ENCODE measurements around the gene GALNT7. TPM values are rescaled to one million over a fixed set of nuclear protein-coding genes. Genes with fewer than 3 reads are reported as not detected.

Gene GALNT7
- total RNA-seq, 1 experiment from 2014 or later: 13.8 TPM

GRCh38 chr4:173211222-173211621, 42.6 kb downstream of the GALNT7 start:
- Histone ChIP-seq H3K9me3 (ENCODE audit: low read length) (no peaks in the 10 kb centered on the region), H3K9ac (ENCODE audit: low read length) (peak overlapping the region; percentile 32; the same call in 1 of the 2 replicates), H3F3A (ENCODE audit: low read length, unreplicated experiment) (no peaks in the 10 kb centered on the region), H3K36me3 (ENCODE audit: low read depth, low read length) (no peaks in the 10 kb centered on the region), H3K27me3 (ENCODE audit: low read length) (no peaks in the 10 kb centered on the region), H3K27ac (ENCODE audit: low read length) (peak overlapping the region; percentile 79), H4K20me1 (ENCODE audit: low read length) (no peaks in the 10 kb centered on the region), H3K4me2 (ENCODE audit: low read length) (peak overlapping the region; percentile 71), H2AFZ (ENCODE audit: low read length) (no peak overlapping the region), H3K4me1 (ENCODE audit: insufficient read depth, low read length) (peaks cover 48% of the 10 kb centered on the region), H3K4me3 (ENCODE audit: low read length) (no peak overlapping the region), H3K79me2 (ENCODE audit: low read length) (peaks cover 41% of the 10 kb centered on the region), H3K9me2 (replicated peaks; ENCODE audit: low read length) (no peaks in the 10 kb centered on the region)
- no peak for TF ChIP-seq EZH2 (IDR thresholded peaks at IDR 0.05; ENCODE audit: low read length, unreplicated experiment)
- no peak for TF ChIP-seq CTCF (conservative IDR thresholded peaks at IDR 0.05; ENCODE audit: low read depth, low read length)
- TF ChIP-seq EZH2phosphoT487 (IDR thresholded peaks at IDR 0.05; ENCODE audit: borderline replicate concordance, low read length): no peak
- intact Hi-C loops (cut with micrococcal nuclease): loop anchor here (2.0 to 5.0 kb wide), 2 partner anchors 20 to 34 kb away; no protein-coding TSS in a partner anchor
- ChIA-PET CTCF (no interaction called here), POLR2A (ENCODE audit: unreplicated experiment) (no interaction called here)
- DNase-seq: peak; percentile 41
- no TSS peak for BruUV-seq (replicated peaks)
- peak; percentile 12 for ATAC-seq

GRCh38 chr4:173211838-173212237, 43.2 kb downstream of the GALNT7 start:
- H3K36me3 ChIP-seq (ENCODE audit: low read depth, low read length): no peaks in the 10 kb centered on the region
- no peaks in the 10 kb centered on the region for H3K27me3 ChIP-seq (ENCODE audit: low read length)
- peaks cover 43% of the 10 kb centered on the region for H3K79me2 ChIP-seq (ENCODE audit: low read length)
- intact Hi-C loops (cut with micrococcal nuclease): loop anchor here (2.0 to 5.0 kb wide), 3 partner anchors 21 to 41 kb away; no protein-coding TSS in a partner anchor
- no peak overlapping the region for H2AFZ ChIP-seq (ENCODE audit: low read length)
- H3K4me2 ChIP-seq (ENCODE audit: low read length): peak overlapping the region; percentile 71
- no peak overlapping the region for H3K4me3 ChIP-seq (ENCODE audit: low read length)
- DNase-seq (peak; percentile 80), ATAC-seq (peak; percentile 91)
- H3F3A ChIP-seq (ENCODE audit: low read length, unreplicated experiment): no peaks in the 10 kb centered on the region
- no TSS peak for BruUV-seq (replicated peaks)
- POLR2A ChIA-PET (ENCODE audit: unreplicated experiment): no interaction called here
- CTCF ChIA-PET: no interaction called here
- H3K9me2 ChIP-seq (replicated peaks; ENCODE audit: low read length): no peaks in the 10 kb centered on the region
- peak overlapping the region; percentile 41; the same call in 1 of the 2 replicates for H3K9ac ChIP-seq (ENCODE audit: low read length)
- H3K4me1 ChIP-seq (ENCODE audit: insufficient read depth, low read length): peaks cover 48% of the 10 kb centered on the region
- H4K20me1 ChIP-seq (ENCODE audit: low read length): no peaks in the 10 kb centered on the region
- H3K27ac ChIP-seq (ENCODE audit: low read length): peak overlapping the region; percentile 79
- H3K9me3 ChIP-seq (ENCODE audit: low read length): no peaks in the 10 kb centered on the region
- no peak for TF ChIP-seq EZH2phosphoT487 (IDR thresholded peaks at IDR 0.05; ENCODE audit: borderline replicate concordance, low read length)
- TF ChIP-seq EZH2 (IDR thresholded peaks at IDR 0.05; ENCODE audit: low read length, unreplicated experiment): no peak
- TF ChIP-seq CTCF (conservative IDR thresholded peaks at IDR 0.05; ENCODE audit: low read depth, low read length): no peak

GRCh38 chr4:173212379-173212778, 43.8 kb downstream of the GALNT7 start:
- Histone ChIP-seq H3K4me2 (ENCODE audit: low read length) (peak overlapping the region; percentile 71), H3K27ac (ENCODE audit: low read length) (peak overlapping the region; percentile 79)
- CTCF ChIA-PET: no interaction called here

More at GRCh38 chr4:173212379-173212778, 43.8 kb downstream of the GALNT7 start:
- intact Hi-C loops (cut with micrococcal nuclease): loop anchor here (2.0 to 5.0 kb wide), 2 partner anchors 35 to 40 kb away; no protein-coding TSS in a partner anchor
- Histone ChIP-seq H3K4me1 (ENCODE audit: insufficient read depth, low read length) (peaks cover 53% of the 10 kb centered on the region), H3K36me3 (ENCODE audit: low read depth, low read length) (no peaks in the 10 kb centered on the region), H2AFZ (ENCODE audit: low read length) (no peak overlapping the region), H4K20me1 (ENCODE audit: low read length) (no peaks in the 10 kb centered on the region), H3K4me3 (ENCODE audit: low read length) (no peak overlapping the region), H3K9me2 (replicated peaks; ENCODE audit: low read length) (no peaks in the 10 kb centered on the region), H3K79me2 (ENCODE audit: low read length) (peaks cover 48% of the 10 kb centered on the region), H3K27me3 (ENCODE audit: low read length) (no peaks in the 10 kb centered on the region), H3K9me3 (ENCODE audit: low read length) (no peaks in the 10 kb centered on the region), H3F3A (ENCODE audit: low read length, unreplicated experiment) (no peaks in the 10 kb centered on the region), H3K9ac (ENCODE audit: low read length) (peak overlapping the region; percentile 41; the same call in 1 of the 2 replicates)
- DNase-seq (no peak), ATAC-seq (no peak)
- POLR2A ChIA-PET (ENCODE audit: unreplicated experiment): no interaction called here
- BruUV-seq (replicated peaks): no TSS peak
- TF ChIP-seq EZH2 (IDR thresholded peaks at IDR 0.05; ENCODE audit: low read length, unreplicated experiment): no peak
- TF ChIP-seq CTCF (conservative IDR thresholded peaks at IDR 0.05; ENCODE audit: low read depth, low read length): no peak
- no peak for TF ChIP-seq EZH2phosphoT487 (IDR thresholded peaks at IDR 0.05; ENCODE audit: borderline replicate concordance, low read length)

Data from PC-3 (cell line).